Activated CD4-positive, alpha-beta T cell treated with anti-CD3 and anti-CD28 coated beads for 24 hours (primary cell): ENCODE results near the gene ARL17B.
"Not testable (repeated sequence)": the region's sequence is repeated elsewhere in the genome, so short reads cannot be mapped to it uniquely, and the experiment has no call there.

ENCODE experiments used
- DNase-seq, 2 donors: peaks; one replicate each; pipeline ENCODE4 v3.0.0-alpha.2; 2020; ENCODE audit warnings: low read depth in 2 of 2

The ARL17B gene

DNA sequence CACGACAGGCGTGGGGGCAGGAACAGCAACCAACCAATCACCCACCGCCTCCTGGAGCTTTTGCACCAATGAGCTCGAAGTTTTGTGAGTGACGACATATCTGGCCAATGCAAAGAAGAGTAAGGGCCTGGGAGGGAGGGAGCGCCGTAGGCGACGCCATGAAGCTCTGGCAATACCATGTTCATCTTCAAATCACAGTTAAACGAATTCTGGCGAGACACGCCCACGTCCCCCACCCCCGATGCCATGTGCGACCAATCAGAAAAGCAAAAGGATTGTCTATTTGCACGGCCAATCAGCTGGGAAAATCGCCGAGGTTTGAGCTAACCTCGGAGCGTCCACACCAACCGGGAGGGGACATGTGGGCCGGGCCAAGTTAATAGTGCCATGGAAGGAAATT is at the start of gene ARL17B:
TSS of gene ARL17B (minus strand) at position 12 of the 400 bp plus-strand sequence. CDS start 3,369 bp downstream, outside the sequence.
- peak; percentile 48 to 75 for DNase-seq

DNA sequence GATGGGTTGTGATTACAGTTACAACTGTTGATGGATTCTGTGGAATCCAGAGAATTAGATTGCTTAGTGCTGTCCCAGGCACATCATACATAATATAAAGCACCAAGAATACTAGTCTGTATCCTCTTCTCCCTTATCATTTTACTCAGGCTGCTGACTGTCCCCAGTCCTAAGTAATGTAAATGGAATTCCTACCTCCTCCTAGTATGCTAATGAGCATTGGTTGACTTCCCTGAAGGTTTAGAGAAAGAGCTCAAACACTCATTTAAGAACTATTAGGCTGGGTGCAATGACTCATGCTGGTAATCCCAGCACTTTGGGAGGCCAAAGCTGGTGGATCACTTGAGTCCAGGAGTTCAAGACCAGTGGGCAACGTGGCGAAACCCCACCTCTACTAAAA is 48.3 kb upstream of the ARL17B start:
- DNase-seq: not testable (repeated sequence)

DNA sequence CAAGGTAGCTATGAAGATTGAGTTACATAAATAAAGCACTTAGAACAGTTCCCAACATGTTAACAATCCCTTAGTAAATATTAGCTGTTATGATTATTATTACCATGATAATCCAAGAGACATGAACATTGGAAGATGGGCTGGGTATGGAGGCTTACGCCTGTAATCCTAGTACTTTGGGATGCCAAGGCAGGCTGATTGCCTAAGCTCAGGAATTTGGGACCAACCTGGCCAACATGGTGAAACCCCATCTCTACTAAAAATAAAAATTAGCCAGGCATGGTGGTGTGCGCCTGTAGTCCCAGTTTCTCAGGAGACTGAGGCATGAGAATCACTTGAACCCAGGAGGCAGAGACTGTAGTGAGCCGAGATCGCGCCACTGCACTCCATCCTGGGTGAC is 45.6 kb upstream of the ARL17B start:
- not testable (repeated sequence) for DNase-seq

DNA sequence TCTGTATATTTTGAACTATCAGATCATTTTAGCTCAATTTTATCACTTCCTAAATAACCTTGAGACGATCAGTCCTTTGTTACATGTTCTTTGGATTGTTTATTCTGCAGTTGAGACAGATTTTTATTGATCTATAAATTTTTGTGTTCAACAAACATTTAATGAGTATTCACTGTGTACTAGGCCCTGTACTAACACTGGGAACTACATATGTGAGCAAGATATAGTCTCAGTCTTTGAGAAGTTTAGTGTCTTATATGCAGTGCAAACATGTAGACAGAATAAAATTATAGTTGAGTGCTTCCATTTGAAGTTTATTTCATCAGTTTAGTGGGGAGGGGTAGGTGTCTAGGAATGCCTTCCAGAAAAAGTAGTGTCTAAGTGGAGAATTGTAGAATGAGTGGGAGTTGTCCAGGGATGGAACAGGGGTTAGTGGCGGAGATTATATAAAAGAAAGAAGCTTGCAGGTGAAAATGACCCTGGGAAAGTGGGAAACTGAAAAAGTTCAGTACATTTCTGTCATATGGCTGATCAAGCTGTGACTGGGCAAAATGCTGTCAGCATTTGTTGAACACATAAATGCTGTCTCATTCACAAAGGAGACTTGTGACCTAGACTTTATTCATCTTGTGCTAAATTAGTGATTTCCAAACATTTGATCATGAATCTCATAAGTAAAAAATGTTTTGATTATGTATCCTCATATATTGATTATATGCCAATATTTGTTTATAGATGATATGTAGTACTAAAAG is 39.6 kb upstream of the ARL17B start:
- DNase-seq: not testable (repeated sequence)

DNA sequence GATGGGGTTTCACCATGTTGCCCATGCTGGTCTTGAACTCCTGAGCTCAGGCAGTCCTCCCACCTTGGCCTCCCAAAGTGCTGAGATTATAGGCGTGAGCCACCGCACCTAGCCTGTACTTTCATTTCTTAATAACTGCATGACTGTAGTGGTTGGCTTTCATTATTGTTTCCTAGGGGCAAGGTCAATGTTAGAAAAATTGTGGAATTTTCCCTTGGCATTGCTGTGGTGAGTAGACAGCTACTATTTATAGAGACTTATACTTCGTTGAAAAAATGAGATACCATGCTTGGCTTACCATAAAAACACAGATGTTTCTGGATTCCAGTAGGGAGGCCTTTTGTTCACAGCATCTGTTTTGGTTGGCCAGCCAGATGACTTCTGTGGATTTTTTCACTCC is 39.0 kb upstream of the ARL17B start:
- not testable (repeated sequence) for DNase-seq

DNA sequence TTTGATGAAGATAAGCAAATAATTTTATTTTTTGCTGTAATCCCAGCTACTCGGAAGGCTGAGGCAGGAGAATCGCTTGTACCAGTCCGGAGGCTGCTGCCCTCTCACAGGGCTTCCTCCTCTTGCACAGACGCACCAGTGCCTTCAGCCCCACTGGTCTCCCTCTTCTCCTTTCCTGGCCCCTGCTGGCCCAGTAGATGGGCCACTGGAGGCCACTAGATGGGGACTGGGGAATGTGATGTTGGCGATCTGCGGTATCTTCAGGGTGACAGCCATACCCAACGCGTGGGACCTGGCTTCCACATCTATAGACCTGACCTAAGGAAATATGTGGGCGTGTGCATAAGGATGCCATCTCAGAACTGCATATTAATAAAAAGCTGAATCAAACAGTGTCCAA is 38.4 kb upstream of the ARL17B start:
- not testable (repeated sequence) for DNase-seq

DNA sequence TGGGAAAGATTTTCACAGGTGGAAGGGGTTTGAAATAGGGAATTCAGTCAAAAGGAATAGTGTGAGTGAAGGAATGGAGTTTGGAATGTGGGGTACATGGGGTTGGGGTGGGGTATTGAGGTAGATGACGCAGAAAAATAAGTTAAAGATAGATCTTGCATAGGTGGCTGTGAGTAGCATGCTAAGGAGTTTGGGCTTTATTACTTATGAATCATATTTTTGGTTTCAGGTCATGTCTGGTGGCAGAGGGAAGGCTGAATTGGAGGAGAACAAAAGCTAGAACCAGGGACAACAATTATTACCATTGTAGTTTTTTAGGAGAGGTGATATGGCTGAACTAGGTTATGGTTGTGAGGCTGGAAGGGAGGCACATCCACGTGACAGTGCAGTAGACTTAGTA is 34.7 kb upstream of the ARL17B start:
- not testable (repeated sequence) for DNase-seq

DNA sequence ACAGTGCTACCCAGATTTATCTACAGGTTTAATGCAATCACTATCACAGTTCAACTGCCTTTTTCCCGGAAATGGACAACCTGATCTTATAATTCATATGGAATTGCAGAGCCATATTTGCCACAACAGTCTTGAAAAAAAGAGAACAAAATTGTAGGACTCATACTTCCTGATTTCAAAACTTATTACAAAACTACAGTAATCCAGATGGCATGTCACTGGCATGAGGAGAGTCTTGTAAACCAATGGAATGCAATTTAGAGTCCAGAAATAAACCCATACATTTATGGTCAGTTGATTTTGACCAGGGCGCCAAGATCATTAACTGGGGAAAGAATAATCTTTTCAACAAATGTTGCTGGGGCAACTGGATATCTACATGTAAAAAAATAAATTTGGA is 32.1 kb upstream of the ARL17B start:
- DNase-seq: not testable (repeated sequence)

DNA sequence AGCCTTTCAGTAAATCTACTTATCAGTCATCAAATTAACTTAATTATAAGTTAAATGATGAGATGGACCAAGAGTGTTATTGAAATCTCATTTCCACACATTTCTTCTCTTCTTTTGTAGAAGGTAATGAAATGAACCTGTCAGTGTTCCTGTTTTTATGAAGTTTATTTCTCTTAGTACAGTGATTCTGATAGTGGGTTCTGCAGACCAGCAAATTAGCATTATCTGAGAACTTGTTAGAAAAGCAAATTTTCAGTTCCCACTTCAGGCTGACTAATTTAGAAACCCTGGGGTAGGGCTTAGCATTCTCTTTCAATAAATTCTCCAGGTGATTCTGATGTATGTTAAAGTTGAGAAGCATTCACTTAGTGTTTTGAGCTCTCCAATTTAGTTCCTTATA is 23.9 kb upstream of the ARL17B start:
- not testable (repeated sequence) for DNase-seq

DNA sequence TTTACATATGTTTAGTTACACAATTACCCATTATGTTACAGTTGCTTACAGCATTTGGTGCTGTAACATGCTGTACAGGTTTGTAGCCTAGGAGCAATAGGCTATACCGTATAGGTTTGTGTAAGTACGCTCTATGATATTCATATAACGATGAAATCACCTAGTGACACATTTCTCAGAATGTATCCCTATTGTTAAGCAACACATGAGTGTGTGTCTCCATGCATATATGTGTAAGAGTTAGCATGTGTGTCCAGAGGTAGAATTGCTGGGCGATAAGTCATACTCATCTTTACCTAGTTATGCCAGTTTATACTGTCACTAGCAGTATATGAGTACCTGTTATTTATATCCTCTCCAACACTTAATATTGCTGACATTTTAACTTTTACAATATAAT is 21.6 kb upstream of the ARL17B start:
- DNase-seq: not testable (repeated sequence)

DNA sequence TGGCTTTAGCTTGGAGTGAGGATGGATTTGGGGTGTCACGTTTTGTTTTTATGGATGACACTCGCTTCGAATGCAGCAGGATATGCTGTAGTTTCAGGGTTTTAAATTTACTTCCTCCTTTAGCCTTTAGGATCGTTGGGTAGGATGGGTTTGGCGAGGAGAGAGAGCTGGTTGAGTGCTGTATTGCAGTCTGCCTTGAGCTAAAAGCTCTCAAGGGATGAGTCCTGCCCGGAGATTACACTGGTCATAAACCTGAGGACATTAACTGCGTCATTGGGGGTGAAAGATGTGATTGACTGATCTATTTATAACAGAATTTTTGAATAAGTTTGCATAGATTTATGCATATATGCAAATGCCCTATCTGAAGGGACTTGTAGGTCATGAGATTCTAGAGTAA is 11.9 kb upstream of the ARL17B start:
- DNase-seq: not testable (repeated sequence)

DNA sequence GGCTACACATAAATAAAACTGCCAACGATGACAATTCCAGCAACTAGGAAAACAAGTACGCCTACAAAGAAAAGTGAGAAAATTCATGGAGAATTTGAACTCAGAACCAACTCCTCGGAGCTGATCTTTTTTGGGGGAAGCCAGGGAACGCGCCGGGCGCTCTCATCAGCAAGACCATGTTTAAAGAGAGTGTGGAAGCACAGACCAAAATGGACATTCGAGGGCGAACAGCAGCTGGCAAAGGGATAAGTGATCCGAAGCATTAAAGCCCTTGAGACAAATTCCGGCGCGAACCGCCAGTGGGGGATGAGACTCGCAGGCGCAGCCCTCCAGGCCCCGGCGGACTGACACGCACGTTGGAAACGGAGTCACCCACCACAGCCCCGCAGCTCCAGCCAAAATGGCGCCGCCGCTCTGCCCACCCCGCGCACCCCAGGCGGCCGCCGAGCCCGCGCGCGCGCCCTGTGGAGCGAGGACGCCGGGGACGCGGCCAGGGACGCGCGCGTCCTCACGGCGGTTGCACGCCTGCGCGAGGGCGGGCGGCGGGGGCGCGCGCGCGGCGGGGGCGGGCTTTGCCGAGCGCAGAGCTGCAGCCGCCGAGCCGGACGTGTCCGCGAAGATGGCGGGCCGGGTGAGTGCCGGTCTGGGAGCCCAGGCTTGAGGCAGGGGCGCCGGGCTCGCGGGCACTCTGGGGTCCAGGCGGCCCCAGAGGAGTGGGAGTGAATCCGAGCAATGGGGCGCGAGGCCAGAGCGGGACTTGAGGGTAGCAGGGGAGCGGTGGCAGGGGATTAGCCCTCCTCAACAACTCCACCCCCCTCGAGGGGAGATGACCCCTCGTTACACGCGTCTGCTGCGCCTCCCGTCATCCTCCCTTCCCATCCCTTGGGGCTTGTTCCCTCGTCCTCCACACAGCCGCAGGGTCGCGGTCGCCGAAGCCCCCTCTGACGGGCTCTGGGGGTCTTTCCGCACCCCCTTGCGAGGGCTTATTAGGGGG is 11.0 kb upstream of the ARL17B start:
- DNase-seq: not testable (repeated sequence)

DNA sequence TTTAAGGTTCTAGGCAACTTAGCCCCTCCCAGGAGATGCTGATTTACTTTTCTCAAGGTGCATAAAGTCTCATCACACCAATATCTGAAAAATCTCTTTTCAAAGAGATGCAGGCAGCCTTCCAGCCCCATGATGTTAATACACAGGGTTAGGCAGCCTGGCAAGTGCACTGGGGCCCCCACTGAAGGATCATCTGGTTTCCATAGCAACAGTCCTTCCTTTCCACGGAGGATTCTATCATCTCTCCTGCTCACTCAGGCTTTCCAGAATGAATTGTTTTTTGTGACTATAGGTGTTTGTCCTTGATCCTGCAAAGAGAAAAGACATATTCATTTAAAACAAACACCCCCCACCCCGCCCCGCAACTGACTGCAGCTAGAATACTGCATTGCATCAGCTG is 6.0 kb upstream of the ARL17B start:
- not testable (repeated sequence) for DNase-seq

DNA sequence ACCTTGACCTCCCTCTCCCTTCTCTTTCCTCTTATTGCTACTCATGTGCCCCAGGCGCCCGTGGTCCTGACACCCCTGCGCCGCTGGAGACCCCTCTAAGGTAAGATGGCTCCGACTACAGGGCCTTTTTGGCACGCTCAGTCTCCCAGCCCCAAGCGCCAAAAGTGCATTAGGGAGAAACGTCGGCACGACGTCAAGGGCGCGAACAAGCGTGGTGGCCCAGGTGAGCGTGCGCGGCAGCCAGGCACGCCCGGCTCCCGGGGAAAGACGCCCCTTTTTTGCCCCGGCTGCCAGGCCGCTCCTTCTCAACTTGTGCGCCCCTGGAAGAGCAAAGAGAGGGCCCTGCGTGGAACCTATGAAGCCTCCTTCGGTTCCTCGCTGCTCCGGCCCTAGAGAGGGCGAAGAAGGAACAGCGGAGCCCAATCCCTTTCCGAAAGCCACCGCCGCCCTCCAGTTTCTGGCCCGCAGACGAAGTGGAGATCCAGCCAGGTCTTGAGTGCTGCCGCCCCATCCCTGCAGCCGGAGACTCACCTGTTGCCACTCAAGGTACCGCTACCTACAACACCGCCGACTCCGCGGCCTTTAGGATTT is 326 bp downstream of the ARL17B start:
- not testable (repeated sequence) for DNase-seq

DNA sequence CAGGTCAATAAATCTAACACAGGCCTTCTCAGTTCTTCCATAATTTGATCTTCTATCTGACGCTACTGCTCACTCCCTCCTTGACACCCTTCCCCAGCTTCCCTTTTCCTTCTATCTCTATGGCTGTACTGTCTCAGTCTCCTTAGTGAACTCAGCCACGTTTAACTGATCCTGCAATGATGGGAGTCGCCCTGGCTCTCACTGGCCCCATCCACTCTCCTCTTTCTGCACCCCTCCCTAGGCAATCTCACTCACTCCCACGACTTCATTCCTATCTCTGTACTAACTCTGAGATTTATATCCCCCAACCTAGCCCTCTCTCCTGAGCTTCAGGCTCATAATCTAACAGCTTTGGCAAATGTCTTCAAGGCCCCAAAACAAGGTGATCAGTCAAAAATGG is 7.7 kb downstream of the ARL17B start:
- DNase-seq: not testable (repeated sequence)

DNA sequence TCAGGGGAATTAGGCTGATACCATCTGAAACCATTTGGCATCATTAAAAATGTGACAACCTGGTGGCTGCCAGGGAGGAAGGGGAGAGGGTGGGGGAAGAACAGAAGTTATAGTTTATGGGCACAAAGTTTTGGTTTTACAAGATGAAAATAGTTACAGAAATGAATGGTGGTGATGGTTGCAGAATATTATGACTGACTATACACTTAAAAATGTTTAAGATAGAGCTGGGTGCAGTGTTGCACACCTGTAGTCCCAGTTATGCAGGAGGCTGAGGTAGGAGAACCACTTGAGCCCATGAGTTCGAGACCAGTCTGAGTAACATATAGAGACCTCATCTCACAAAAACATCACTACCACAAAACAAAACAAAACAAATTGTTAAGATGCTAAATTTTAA is 12.5 kb downstream of the ARL17B start:
- DNase-seq: not testable (repeated sequence)

DNA sequence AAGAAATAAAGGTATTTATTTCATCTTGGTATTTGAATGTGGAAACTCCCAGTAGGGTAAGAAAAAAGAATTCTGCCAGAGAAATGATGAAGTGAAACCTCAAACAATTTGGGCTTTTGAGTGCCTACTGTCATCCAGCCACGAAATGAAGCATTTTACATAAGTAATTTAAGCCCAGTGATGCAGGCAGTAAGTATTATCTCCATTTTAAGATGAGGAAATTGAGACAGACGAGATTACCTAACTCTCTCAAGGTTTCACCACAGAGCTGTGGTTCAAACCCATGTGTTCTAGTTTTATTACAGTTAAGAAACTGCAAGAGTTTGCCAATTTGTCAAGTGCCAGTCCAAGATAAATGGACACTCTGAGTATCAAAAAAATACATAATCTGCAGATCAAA is 13.2 kb downstream of the ARL17B start:
- DNase-seq: not testable (repeated sequence)

DNA sequence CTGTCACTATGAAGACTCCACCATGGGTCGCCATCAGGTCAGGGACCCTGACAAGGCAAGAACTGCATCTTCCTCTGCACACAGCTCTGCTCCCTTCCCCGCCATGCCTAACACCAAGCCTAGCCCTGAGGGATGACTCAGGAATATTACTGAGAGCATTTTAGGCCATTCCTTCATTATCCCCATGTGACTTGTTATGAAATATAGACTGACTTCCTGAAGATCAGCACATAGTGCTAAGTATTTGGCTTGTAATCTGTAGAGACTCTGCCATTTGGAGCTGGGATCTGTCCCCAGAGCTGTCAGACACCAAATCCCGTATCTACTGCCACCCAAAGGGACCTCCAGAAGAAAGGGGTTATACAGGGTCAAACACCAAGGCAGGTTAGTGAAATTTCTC is 19.4 kb downstream of the ARL17B start:
- DNase-seq: not testable (repeated sequence)

DNA sequence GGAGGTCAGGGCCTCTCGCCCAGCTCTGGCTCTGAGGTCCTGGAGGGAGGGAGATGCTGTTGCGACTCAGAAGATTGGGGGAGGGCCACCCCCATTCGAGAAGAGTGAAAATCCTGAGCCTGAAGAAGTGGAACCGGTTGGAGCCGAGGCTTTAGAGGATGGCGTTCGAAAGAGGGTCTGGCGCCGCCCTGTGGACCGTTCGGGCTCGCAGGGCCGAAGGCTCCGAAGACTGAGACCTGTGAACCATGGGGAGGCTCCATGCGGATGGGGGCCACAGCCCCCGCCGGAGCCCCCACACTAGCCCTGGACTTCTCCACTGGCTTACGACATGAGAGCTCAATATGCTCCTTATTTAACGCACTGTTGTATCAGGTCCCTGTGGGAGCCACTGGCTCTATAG is 20.3 kb downstream of the ARL17B start:
- DNase-seq: not testable (repeated sequence)

DNA sequence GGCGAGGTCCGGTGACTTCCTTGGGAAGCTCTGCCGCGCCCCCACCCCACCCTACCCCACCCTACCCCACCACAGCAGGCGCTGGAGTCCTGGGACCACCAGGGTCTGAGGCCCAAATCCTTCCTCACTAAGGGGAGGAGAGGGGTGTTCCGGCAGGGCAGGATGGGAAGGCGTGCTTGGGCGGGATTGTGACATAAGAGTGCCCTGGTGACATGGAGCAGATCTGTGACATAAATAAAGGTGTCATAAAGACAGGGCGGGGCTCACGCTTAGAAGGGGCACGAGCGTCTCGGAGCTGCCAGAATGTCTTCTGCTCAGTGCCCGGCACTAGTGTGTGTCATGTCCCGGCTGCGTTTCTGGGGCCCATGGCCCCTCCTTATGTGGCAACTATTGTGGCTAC is 66.7 kb downstream of the ARL17B start, which contains the start of gene LRRC37A:
TSS of gene LRRC37A (plus strand) at position 301 of the 400 bp plus-strand sequence. CDS start at position 304, 3 bp downstream.
- DNase-seq: not testable (repeated sequence)

DNA sequence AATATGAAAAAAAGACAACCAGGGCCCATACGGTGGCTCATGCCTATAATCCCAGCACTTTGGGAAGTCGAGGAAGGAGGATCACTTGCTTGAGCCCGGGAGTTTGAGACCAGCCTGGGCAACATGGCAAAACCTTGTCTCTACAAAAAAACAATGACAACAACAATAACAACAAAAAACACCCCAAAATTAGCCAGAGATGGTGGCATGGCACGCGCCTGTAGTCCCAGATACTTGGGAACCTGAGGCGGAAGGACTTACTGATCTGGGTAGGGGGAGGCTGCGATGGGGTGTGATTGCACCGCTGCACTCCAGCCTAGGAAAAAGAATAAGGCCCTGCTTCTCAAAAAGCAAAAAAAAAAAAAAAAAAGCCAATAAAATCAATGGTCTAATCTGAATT is 69.9 kb downstream of the ARL17B start:
- not testable (repeated sequence) for DNase-seq
